Common myeloid progenitor, CD34-positive (primary cell): ENCODE data around the gene MTPN.

Source experiments
- CTCF ChIA-PET: fragments of 350-600 bp; sonication (Branson Sonifier 250); formaldehyde crosslinking; loops from one replicate; lab custom pipeline; 2021; ENCODE audit warnings: antibody characterized with exemption; lab: Charles Lee
- POLR2A ChIA-PET: fragments of 350-600 bp; sonication (Branson Sonifier 250); formaldehyde crosslinking; loops from one replicate; lab custom pipeline; 2021; ENCODE audit warnings: antibody characterized with exemption; lab: Charles Lee
- DNase-seq, 3 donors: peaks; one replicate each; pipeline versions ENCODE4 v3.0.0 to v3.0.0-alpha.2; 2013
- H3K27ac ChIP-seq, 2 experiments: 1 replicate in 1 of 2; 2 replicates in 1 of 2; pipeline ENCODE4 v1.7.0; 2013; ENCODE audit warnings: inconsistent platforms in 2 of 2, low read length in 2 of 2, mild to moderate bottlenecking in 2 of 2, low read depth in 1 of 2, moderate library complexity in 1 of 2; ENCODE audit not compliant: severe bottlenecking in 2 of 2, insufficient read depth in 1 of 2, poor library complexity in 1 of 2
- H3K27me3 ChIP-seq, 5 experiments: replicated peaks in 2 of 5; 1 replicate in 3 of 5; 2 replicates in 2 of 5; pipeline versions ENCODE4 v1.6.1 to v1.7.0; 2013; ENCODE audit warnings: low read length in 4 of 5, mild to moderate bottlenecking in 2 of 5, moderate library complexity in 2 of 5, inconsistent platforms in 1 of 5; ENCODE audit not compliant: insufficient read depth in 5 of 5, control insufficient read depth in 4 of 5
- H3K36me3 ChIP-seq, 4 experiments: 1 replicate in 2 of 4; 2 replicates in 2 of 4; pipeline versions ENCODE4 v1.6.1 to v1.7.0; 2013; ENCODE audit warnings: low read length in 3 of 4, control low read depth in 1 of 4, mild to moderate bottlenecking in 1 of 4; ENCODE audit not compliant: control insufficient read depth in 4 of 4, insufficient read depth in 4 of 4
- H3K4me1 ChIP-seq, 4 experiments: 1 replicate in 3 of 4; 2 replicates in 1 of 4; pipeline versions ENCODE4 v1.6.1 to v1.7.1; 2013; ENCODE audit warnings: low read length in 3 of 4, mild to moderate bottlenecking in 3 of 4, control low read depth in 1 of 4, inconsistent platforms in 1 of 4, moderate library complexity in 1 of 4; ENCODE audit not compliant: control insufficient read depth in 4 of 4, insufficient read depth in 4 of 4; ENCODE audit errors: control extremely low read depth in 1 of 4
- H3K4me3 ChIP-seq, 7 experiments: 1 replicate in 4 of 7; 2 replicates in 3 of 7; pipeline versions ENCODE4 v1.5.1 to v1.7.0; 2013; ENCODE audit warnings: mild to moderate bottlenecking in 7 of 7, low read length in 6 of 7, moderate library complexity in 6 of 7, inconsistent platforms in 2 of 7, low read depth in 2 of 7, control low read depth in 1 of 7; ENCODE audit not compliant: insufficient read depth in 4 of 7, control insufficient read depth in 1 of 7; ENCODE audit errors: extremely low read depth in 1 of 7
- H3K9me3 ChIP-seq, 5 experiments: 1 replicate in 4 of 5; 2 replicates in 1 of 5; pipeline versions ENCODE4 v1.6.1 to v1.7.1; 2013; ENCODE audit warnings: low read length in 4 of 5, mild to moderate bottlenecking in 2 of 5, inconsistent platforms in 1 of 5, low read depth in 1 of 5, moderate library complexity in 1 of 5; ENCODE audit not compliant: control insufficient read depth in 4 of 5, insufficient read depth in 2 of 5; ENCODE audit errors: control extremely low read depth in 1 of 5
- WGBS: methylation state at CpG from one replicate; pipeline ENCODE4 v1.1.5; 2013; ENCODE audit not compliant: insufficient coverage; 5-methylcytosine and 5-hydroxymethylcytosine counted together

MTPN gene

GRCh38 chr7:135933509-135934188, 43.5 kb downstream of the MTPN start:
- H3K9me3 ChIP-seq, result peaks cover 0 to 3% (median 0%) of the 10 kb centered on the region in 5 experiments
- 20% methylated on average over 1 of the region's 2 CpGs for WGBS
- ChIA-PET CTCF (interaction anchor here (1.0 to 1.5 kb wide), 2 partner anchors 9 to 17 kb away, joined by 3 to 4 read pairs; no protein-coding TSS in a partner anchor), POLR2A (no interaction called here)
- peaks cover 15 to 60% (median 24%) of the 10 kb centered on the region in 4 experiments for H3K4me1 ChIP-seq
- peaks cover 3 to 23% (median 10%) of the 10 kb centered on the region in 4 experiments for H3K36me3 ChIP-seq
- DNase-seq, result peak in 1 of 3 donors; percentile 36
- no peak overlapping the region for H3K4me3 ChIP-seq
- H3K27me3 ChIP-seq, result no peaks in the 10 kb centered on the region
- H3K27ac ChIP-seq, result no peak overlapping the region

DNA sequence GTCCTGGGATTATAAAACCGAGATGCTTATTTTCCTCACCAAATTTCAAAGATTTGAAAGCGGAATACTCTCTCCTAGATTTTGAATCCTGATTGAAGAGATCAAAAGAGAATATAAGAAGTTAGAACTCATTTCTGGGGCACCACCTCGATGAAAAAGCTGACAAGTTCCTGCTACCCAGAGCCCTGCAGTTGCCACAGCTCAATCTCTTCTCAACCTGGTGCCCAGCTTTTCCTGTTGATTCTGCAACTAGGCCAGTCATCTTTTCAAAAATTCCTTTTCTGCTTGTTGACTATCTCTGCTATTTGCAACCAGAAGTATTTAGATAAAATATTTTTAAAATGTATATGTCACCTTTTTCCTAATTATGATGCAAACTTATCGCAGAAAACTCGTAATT, 45.0 kb downstream of the MTPN start:
- no peak overlapping the region for H3K4me3 ChIP-seq
- H3K36me3 ChIP-seq, result peaks cover 3 to 35% (median 16%) of the 10 kb centered on the region in 4 experiments
- POLR2A ChIA-PET, result no interaction called here
- WGBS, result 20% methylated on average over 2 of the region's 5 CpGs
- no peak overlapping the region for H3K27ac ChIP-seq
- H3K27me3 ChIP-seq, result no peaks in the 10 kb centered on the region
- peak in 2 of 3 donors; percentile 42 to 57 for DNase-seq
- peaks cover 10 to 47% (median 19%) of the 10 kb centered on the region in 4 experiments for H3K4me1 ChIP-seq
- H3K9me3 ChIP-seq, result peaks cover 0 to 3% (median 0%) of the 10 kb centered on the region in 5 experiments
- CTCF ChIA-PET, result interaction anchor here (1.5 kb wide), 1 partner anchor 11 kb away, joined by 4 read pairs; no protein-coding TSS in a partner anchor

DNA sequence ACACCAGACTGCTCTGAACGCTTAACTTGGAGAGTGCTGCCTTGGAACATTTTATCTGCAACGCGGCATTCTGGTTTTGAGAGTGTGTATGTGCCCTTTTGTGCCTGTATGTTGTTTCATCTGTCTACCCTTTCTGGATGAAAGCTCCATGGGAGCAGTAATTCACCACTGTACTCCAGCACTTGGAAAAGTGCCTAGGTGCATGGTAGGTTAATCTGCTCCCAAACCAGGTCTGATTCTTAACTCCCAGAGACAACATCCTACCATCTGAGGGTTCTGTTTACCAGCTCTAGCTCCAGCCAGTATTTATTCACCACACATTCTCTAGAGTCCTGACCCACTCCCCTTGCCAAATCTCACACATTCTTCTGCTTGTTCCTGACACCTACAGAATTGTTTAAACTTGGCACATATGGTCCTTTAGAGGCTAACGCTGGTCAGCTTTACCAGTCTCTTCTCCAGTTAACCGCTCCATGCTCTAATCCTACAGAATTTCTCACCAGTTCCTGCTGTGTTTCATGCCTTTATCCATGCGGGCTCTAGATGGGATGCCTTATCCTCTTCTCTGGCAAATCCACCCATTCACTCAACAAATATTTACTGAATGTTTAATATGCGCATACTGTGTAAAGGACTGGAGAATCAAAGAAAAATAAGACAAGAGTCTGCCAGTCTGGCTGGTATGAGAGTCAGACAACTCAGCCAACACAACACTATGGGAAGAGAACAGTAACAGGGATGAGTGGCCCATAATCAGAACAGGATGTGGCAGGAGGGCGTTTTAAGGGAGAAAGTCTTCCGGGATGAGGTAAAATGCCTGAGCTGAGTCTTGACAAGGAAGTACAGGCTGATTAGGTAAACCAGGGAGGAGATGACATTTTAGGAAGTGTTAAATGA, 46.3 kb downstream of the MTPN start:
- peaks cover 3 to 43% (median 20%) of the 10 kb centered on the region in 4 experiments for H3K36me3 ChIP-seq
- DNase-seq, result no peak
- no peak overlapping the region for H3K27ac ChIP-seq
- WGBS, result 96% methylated on average over 3 of the region's 9 CpGs
- no peak overlapping the region for H3K4me3 ChIP-seq
- peaks cover 10 to 39% (median 19%) of the 10 kb centered on the region in 4 experiments for H3K4me1 ChIP-seq
- ChIA-PET POLR2A (interaction anchor here (0.6 kb wide), 1 partner anchor 47 kb away, joined by 3 read pairs; no protein-coding TSS in a partner anchor), CTCF (interaction anchor here (0.6 to 2.1 kb wide), 2 partner anchors 10 to 79 kb away, joined by 3 to 6 read pairs; no protein-coding TSS in a partner anchor)
- H3K27me3 ChIP-seq, result no peaks in the 10 kb centered on the region
- peaks cover 0 to 3% (median 0%) of the 10 kb centered on the region in 5 experiments for H3K9me3 ChIP-seq

- peaks cover 6 to 43% (median 20%) of the 10 kb centered on the region in 4 experiments for H3K36me3 ChIP-seq
Observed at GRCh38 chr7:135929722-135930141, 47.4 kb downstream of the MTPN start.

DNA sequence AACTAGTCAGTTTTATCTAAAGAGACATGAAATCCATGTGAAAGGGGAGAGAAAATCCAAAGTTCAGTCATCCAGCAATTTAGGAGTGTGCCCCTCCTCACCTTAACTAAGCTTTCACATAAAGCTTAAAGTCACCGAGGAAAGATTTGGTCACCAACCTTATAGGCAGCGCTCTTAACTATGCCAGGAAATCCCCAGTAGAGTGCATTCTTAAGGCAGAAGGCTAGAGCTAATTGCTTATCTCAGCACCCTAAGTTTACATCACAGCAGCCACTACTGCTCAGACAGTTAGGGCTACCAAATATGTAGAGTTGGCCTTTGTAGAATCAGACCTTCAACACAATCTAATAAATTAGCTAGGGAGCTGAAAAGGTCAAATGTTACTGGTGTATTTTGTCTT, 47.9 kb downstream of the MTPN start:
- DNase-seq, result no peak
- peaks cover 0 to 3% (median 0%) of the 10 kb centered on the region in 5 experiments for H3K9me3 ChIP-seq
- ChIA-PET CTCF (interaction anchor here (0.5 to 2.1 kb wide), 5 partner anchors 9 to 81 kb away, joined by 3 to 6 read pairs (median 5); no protein-coding TSS in a partner anchor), POLR2A (no interaction called here)
- H3K36me3 ChIP-seq, result peaks cover 6 to 43% (median 20%) of the 10 kb centered on the region in 4 experiments
- WGBS, result no CpG with 5 or more reads among the region's 2 CpGs
- H3K4me1 ChIP-seq, result peaks cover 10 to 35% (median 14%) of the 10 kb centered on the region in 4 experiments
- no peaks in the 10 kb centered on the region for H3K27me3 ChIP-seq
- no peak overlapping the region for H3K4me3 ChIP-seq
- peak overlapping the region in 1 of 2 experiments; percentile 9 for H3K27ac ChIP-seq

More at GRCh38 chr7:135929722-135930141, 47.4 kb downstream of the MTPN start:
- DNase-seq, result no peak
- no peak overlapping the region for H3K4me3 ChIP-seq
- H3K4me1 ChIP-seq, result peaks cover 10 to 39% (median 19%) of the 10 kb centered on the region in 4 experiments
- ChIA-PET CTCF (interaction anchor here (0.5 to 2.1 kb wide), 5 partner anchors 9 to 81 kb away, joined by 3 to 6 read pairs (median 5); no protein-coding TSS in a partner anchor), POLR2A (no interaction called here)
- 100% methylated on average over 3 of the region's 3 CpGs for WGBS
- H3K9me3 ChIP-seq, result peaks cover 0 to 3% (median 0%) of the 10 kb centered on the region in 5 experiments
- H3K27ac ChIP-seq, result peak overlapping the region in 1 of 2 experiments; percentile 9
- H3K27me3 ChIP-seq, result no peaks in the 10 kb centered on the region

- CTCF ChIA-PET, result no interaction called here
- Histone ChIP-seq H3K4me1 (peaks cover 5 to 24% (median 9%) of the 10 kb centered on the region in 4 experiments), H3K36me3 (peaks cover 6 to 34% (median 20%) of the 10 kb centered on the region in 4 experiments), H3K27me3 (no peaks in the 10 kb centered on the region), H3K27ac (no peak overlapping the region), H3K9me3 (no peaks in the 10 kb centered on the region), H3K4me3 (no peak overlapping the region)
- no peak for DNase-seq
- POLR2A ChIA-PET, result interaction anchor here (0.6 kb wide), 1 partner anchor 145 kb away, joined by 3 read pairs; no protein-coding TSS in a partner anchor
Observed at GRCh38 chr7:135928136-135928535, 49.0 kb downstream of the MTPN start.
